Nephron (organoid): ENCODE data around the gene PLRG1.

Experiments used
- H3K27ac Mint-ChIP-seq, 3 experiments: 2 replicates each; pipeline ENCODE4 v1.8.0; 2020; ENCODE audit warnings: mixed read lengths in 3 of 3, mild to moderate bottlenecking in 2 of 3, moderate library complexity in 1 of 3
- H3K27me3 Mint-ChIP-seq: 2 replicates; pipeline ENCODE4 v1.8.0; 2021; ENCODE audit warnings: low read depth, mild to moderate bottlenecking, moderate library complexity, mixed read lengths
- H3K36me3 Mint-ChIP-seq: 2 replicates; pipeline ENCODE4 v1.8.0; 2020; ENCODE audit warnings: low read depth, mixed read lengths
- H3K4me1 Mint-ChIP-seq: 2 replicates; pipeline ENCODE4 v1.8.0; 2020; ENCODE audit warnings: mixed read lengths
- H3K4me3 Mint-ChIP-seq, 3 experiments: 2 replicates each; pipeline ENCODE4 v1.8.0; 2020; ENCODE audit warnings: mild to moderate bottlenecking in 3 of 3, mixed read lengths in 3 of 3, moderate library complexity in 2 of 3
- H3K9me3 Mint-ChIP-seq: 2 replicates; pipeline ENCODE4 v1.8.0; 2020; ENCODE audit warnings: mixed read lengths
- TF ChIP-seq, protein P1 (sequence below), 3 experiments: fragments of 200-600 bp; sonication (generic); IDR thresholded peaks; one replicate each; pipeline ENCODE4 v1.5.0; 2021; ENCODE audit warnings: antibody characterized with exemption in 3 of 3; ENCODE audit not compliant: unreplicated experiment in 3 of 3

The PLRG1 gene

GRCh38 chr4:154485127-154485773, 65.0 kb downstream of the PLRG1 start:
- H3K9me3 Mint-ChIP-seq, result peaks cover 4% of the 10 kb centered on the region
- H3K4me1 Mint-ChIP-seq, result no peaks in the 10 kb centered on the region
- TF ChIP-seq, protein P1, sequence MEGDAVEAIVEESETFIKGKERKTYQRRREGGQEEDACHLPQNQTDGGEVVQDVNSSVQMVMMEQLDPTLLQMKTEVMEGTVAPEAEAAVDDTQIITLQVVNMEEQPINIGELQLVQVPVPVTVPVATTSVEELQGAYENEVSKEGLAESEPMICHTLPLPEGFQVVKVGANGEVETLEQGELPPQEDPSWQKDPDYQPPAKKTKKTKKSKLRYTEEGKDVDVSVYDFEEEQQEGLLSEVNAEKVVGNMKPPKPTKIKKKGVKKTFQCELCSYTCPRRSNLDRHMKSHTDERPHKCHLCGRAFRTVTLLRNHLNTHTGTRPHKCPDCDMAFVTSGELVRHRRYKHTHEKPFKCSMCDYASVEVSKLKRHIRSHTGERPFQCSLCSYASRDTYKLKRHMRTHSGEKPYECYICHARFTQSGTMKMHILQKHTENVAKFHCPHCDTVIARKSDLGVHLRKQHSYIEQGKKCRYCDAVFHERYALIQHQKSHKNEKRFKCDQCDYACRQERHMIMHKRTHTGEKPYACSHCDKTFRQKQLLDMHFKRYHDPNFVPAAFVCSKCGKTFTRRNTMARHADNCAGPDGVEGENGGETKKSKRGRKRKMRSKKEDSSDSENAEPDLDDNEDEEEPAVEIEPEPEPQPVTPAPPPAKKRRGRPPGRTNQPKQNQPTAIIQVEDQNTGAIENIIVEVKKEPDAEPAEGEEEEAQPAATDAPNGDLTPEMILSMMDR (IDR thresholded peaks at IDR 0.05; ENCODE audit: unreplicated experiment in 3 of 3), result no peak
- peaks cover 25% of the 10 kb centered on the region for H3K27me3 Mint-ChIP-seq
- H3K36me3 Mint-ChIP-seq, result peaks cover 3% of the 10 kb centered on the region
- no peak overlapping the region for H3K27ac Mint-ChIP-seq
- no peak overlapping the region for H3K4me3 Mint-ChIP-seq
